ENCODE data around the gene SSTR4.
"Not testable (repeated sequence)": the region's sequence is repeated elsewhere in the genome, so short reads cannot be mapped to it uniquely, and the experiment has no call there.

SSTR4 gene

DNA sequence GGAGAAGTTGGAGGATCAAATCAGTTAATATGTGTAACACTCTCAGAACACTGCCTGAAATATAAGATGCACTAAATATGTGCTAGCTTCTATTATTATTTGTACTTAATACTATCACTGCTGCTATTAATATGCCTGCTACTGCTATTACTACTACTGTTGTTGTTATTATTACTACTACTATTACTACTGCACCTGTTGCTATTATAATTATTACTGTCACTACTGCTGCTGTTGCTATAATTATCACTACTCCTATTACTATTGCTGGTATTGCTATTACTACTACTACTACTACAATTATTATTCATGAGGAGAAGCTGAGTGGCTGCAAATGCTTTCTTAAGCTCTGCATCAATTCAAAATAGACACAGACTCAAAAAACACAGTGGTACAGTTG, 16.7 kb upstream of the SSTR4 start:
- no peak for DNase-seq (ENCODE audit: low read depth in 3 of 3)

DNA sequence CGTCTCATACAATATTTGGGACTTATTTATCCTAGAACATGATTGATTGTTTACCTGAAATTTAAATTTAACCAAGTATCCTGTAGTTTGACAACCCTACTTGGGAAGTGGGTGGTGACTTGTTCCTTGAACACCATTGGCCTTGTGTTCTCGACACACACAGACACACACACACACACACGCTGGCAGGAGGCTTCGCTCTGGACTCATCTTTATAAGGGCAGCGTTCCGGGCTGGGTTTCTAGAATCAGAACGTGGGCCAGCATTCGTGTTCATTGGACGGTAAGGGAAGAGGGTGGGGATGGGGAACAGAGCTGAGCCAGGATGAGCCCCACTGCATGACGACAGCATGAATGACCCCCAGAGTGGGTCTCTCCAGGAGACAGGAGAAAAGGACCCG, 16.2 kb upstream of the SSTR4 start:
- DNase-seq (ENCODE audit: low read depth in 3 of 3) = no peak

DNA sequence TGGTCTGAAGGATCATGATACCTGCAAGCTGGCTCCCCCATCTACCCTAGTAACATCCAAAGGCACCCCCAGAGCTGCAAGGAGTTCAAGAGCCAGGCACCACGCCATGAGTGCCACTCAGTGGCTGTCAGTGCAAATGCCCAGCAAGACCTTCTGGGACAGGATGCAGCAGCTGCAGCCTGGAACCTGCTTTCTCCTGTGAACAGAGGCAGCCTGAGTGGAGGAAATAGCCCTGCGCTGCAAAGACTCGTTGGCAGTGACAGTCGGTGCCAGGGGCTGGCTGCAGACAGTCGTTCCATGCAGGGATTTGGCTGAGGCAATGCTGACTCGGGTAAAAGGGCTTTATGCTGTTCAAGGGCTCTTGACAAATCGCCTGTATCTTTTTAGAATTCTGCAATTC, 15.7 kb upstream of the SSTR4 start:
- DNase-seq (ENCODE audit: low read depth in 3 of 3) = no peak

DNA sequence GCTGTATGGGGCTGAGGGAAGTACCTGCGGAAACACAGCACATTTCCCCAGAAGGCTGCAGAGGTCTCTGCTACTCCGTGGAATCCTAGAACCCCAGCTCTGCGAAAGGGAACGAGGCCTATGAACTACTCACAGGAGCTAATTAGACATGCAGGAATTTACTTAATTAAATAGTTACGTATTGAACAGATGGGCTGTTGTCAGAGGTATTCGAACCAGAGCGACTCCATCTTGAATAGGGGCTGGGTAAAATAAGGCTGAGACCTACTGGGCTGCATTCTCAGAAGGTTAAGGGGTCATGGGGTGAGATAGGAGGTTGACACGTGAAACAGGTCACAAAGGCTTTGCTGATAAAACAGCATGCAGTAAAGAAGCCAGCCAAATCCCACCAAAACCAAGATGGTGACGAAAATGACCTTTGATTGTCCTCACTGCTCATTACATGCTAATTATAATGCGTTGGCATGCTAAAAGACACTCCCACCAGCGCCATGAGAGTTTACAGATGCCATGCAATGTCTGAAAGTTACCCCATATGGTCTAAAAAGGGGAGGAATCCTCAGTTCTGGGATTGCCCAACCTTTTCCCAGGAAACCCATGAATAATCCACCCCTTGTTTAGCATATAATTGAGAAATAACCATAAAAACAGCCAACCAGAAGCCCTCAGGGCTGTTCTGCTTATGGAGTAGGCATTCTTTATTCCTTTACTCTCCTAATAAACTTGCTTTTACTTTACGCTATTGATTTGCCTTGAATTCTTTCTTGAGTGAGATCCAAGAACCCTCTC, 14.7 kb upstream of the SSTR4 start:
- DNase-seq (ENCODE audit: low read depth in 3 of 3) = no peak

DNA sequence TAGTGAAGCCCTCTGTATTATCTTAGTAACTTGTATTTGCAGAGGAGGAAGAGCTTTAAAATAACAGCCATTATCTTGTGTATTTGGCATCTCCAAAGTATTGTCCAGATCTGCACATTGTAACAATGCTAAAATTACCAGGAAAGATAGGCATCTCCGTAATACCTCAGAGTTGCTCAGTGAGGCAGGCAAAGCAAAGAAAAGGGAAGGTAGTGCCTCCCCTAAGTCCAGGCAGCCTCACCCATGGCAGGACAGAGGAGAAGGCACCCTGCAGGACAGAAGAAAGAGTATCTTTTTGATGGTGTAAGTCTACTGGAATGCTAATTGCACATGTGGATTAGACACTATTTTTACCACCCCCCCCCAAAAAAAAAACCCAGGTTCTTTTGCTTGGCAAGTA, 13.6 kb upstream of the SSTR4 start:
- no peak for DNase-seq (ENCODE audit: low read depth in 3 of 3)

DNA sequence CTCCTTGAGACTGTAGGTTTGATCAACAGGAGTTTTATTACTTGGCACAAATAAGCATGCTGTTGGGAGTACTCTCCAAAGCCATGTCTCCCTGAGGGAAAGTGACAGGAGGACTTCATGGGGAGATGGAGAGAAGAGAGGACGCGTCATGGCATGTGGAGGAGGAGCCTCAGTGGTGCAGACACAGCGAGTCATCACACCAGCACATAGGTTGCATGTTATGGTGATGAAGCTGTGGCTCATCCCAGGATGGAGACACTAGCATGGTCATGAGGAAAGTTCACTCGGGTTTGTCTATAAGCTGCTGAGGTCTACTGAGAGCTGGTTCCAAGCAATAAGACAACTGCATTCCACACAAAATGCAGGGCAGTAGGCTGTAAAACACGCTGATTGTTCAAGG, 13.2 kb upstream of the SSTR4 start:
- DNase-seq (ENCODE audit: low read depth in 3 of 3) = no peak

DNA sequence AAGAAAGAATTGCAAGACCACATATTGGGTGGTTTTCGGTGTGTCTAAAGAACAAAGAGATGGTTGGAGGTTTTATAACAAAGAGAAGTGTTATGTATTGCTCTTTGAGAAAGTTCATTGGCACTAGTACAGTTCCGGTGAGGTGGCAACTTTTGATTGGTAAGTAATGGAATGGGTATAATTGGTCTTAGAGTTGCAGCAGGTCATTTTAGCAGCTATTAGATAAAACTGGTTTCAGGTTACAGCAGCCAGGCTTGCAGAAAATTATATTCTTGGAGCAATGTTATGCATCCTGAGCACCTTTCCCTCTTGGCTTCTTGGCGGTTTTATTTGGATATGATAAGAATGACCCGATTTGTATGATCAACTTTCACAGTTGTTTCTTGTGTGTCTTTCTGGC, 12.3 kb upstream of the SSTR4 start:
- no peak for DNase-seq (ENCODE audit: low read depth in 3 of 3)

DNA sequence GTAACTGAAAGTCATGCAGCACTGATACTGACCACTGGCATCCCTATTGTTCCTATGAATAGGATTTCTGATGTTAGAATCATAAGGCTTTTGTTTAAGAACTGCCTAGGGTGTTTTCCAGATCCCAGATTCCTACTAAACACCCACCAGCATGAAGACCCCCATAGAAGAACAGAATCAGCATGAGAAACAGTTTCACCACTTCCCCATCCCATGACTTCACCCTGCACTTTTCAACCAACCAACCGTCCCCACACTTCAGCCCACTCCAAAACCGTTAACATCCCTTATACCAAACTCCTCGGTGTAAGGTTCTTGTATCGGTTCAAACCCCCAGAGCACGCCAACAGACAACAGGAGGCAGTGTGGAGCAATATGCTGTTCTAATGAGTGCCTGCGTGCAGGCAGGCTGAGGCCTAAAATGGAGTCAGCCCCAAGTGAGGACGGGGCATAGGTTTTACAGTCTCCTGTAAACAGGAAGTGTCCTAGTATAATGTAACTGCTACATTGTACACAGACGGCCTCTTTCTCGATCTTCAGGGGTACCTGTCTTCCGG, 11.4 kb upstream of the SSTR4 start:
- no peak for DNase-seq (ENCODE audit: low read depth in 3 of 3)

DNA sequence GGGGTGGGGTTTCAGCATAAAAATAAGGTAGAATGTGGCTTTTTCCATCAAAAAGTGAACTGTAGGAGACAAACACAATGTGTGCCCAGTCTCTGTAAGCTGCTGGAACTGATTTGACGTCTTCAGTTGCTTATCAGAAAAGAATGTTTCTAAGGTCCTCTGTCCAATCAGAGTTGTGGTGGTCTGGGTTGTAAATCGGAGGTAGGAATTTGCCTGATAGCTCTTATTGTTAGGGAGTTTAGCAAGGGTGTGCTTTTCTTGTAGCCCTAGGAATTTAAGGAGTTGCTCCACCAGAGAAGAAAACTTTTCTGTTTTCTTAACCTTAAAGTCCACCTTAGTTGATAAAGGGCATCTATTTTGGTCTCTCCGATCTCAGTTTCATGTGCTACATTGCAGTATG, 10.4 kb upstream of the SSTR4 start:
- DNase-seq (ENCODE audit: low read depth in 3 of 3) = no peak

DNA sequence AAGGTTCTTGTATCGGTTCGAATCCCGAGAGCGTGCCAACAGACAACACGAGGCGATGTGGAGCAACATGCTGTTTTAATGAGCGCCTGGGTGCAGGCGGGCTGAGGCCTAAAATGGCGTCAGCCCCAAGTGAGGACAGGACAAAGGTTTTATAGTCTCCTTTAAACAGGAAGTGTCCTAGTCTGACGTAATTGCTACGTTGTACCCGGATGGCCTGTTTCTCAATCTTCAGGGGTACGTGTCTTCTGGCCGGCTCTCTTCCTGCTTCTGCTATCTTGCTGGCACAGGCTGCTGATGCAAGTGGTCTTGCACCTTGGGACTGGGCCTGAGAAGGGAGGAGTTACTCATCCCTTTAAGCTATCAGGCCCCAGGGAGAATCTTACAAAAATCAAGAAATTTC, 9.6 kb upstream of the SSTR4 start:
- not testable (repeated sequence) for DNase-seq (ENCODE audit: low read depth in 3 of 3)

DNA sequence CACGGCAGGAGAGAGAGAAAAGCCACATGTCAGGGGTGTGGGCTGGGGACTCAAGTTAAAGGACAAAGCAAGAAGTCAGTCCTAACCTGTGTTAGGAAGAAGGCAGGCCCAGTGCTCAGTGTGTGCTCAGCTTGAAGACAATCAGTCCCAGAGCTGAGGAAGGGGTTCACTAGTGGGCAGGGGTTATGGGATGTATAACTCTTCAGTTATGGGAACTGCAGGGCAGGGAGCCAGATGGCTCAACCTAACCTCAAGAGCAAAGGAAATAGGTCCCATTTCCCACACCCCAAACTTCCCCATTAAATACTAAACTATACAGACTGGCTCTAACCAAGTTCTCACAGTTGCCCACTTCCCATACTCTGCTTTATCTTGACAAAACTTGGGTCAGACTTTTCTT, 7.4 kb upstream of the SSTR4 start:
- DNase-seq (ENCODE audit: low read depth in 3 of 3) = no peak

DNA sequence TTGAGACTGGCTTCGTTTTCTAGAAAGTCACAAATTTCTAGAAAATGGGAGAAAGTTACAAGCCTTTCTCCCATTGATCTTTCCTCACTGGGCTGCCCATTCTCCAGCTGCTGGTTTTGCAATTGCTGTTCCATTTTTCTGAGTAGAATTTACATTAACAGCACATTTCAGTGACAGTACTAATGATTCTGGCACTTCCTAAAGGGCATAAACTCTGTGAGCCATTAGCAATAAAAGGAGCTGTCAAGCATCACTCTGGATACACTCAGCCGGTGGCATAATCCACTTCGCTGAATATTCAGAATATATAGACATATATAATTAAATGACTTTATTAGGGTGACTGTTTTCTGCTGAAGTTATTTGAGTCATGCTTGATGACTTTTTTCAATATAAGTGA, 6.7 kb upstream of the SSTR4 start:
- DNase-seq (ENCODE audit: low read depth in 3 of 3) = no peak

DNA sequence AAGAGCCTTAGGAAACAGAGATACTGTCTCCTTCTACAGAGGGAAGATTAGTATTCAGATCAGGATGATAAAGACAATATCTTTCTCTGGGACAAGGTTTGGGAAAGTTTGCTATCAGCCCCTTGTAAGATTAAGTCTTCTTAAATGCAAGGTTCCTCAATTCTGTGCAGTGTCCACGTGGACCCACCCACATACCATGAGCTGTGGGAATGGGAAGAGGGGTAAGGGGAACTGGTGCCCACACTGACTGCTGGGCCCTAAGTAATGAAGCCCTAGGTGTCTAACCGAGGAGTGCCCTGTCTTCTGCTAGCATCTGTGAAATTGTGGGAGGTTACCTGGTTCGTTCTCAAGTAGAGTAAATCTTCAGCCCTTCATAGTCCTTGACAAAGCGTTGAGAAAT, 5.8 kb upstream of the SSTR4 start:
- DNase-seq (ENCODE audit: low read depth in 3 of 3) = no peak

DNA sequence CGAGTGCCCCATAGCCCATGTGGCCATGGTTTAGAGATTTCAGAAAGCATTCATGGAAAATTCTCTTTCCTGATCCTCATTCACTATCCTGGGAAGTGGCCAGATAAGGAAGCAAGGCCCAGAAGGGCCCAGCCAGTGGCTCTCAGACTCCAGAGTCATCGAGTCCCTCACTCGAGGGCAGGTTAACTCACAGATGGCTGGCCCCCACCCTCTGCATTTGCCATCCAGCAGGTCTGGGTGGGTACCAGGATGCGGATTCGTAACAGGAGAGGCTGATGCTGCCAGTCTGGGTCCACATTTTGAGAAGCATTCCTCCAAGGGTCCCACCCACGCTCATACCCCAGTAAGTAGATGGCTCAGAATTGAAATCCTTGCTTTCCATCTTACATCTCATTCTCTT, 3.8 kb upstream of the SSTR4 start:
- DNase-seq (ENCODE audit: low read depth in 3 of 3) = no peak

DNA sequence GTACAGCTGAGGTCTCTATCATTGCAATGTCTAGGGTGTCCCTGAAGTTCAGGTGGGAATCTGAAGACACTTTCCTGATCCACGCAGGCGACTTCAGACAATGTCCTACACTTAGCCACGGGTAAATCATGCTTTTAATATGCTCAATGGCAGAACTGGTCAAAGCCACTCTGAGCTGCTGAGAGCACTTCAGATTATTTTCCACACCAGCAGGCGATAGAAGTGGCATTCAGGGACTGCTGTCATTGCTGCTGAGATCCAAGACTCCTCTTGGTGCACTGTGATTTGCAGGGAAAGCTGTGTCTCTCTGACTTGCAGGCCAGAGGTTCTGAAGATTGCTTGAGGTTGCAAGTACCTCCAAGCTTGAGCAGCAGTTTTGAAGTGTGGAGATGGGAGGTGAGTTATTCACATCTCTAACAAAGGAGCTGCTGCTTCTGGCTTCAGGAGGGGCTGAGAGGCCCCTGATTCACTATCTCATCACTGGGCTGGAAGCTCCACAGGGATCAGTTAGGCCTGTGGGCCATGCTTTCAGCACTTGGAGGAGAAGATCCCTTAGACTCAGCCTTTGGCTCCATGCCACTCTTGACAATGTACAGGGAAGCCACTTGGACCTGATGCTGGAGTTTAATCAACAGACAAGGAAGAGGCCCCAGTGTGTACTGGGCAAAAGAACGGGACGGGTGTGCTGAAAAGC, 2.9 kb upstream of the SSTR4 start:
- DNase-seq (ENCODE audit: low read depth in 3 of 3) = no peak

DNA sequence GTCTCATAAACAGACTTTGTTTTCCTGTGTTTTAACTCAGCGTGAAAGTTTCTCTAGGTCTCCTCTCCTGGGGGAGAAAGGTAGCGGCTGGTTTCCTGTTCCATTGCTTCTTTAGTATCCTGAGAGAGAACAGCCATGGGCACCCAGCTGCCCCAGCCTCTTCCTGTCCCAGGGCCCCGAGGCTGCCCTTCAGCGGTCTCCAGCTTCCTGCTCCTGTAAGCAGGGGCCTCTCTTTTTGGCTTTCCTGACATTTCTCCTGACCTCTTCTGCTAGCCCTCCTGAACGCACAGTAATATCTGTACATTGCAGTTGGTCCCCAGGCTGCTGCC, 2.4 kb upstream of the SSTR4 start:
- DNase-seq (ENCODE audit: low read depth in 3 of 3) = no peak

DNA sequence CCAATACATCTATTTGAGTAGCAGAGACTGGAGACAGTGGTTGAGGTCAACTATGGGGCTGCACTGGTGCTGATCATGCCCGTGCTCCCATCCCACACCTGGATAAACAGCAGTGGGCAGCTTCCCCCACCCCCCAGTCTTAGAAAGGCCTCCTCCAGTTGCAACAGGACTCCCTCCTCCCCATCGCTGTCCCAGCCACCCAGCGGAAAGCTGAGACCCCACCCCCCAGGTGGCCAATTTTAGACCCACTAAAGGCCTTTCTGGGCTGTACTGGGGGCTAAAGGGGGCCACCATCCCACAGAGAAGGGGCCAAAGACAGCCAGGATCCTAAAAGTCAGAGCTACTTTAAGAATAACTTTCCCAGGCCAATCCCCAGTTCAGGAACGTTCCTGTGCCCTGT, 1.2 kb upstream of the SSTR4 start:
- no peak for DNase-seq (ENCODE audit: low read depth in 3 of 3)

DNA sequence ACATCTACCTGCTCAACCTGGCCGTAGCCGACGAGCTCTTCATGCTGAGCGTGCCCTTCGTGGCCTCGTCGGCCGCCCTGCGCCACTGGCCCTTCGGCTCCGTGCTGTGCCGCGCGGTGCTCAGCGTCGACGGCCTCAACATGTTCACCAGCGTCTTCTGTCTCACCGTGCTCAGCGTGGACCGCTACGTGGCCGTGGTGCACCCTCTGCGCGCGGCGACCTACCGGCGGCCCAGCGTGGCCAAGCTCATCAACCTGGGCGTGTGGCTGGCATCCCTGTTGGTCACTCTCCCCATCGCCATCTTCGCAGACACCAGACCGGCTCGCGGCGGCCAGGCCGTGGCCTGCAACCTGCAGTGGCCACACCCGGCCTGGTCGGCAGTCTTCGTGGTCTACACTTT, 619 bp downstream of the SSTR4 start:
- no peak for DNase-seq (ENCODE audit: low read depth in 3 of 3)

DNA sequence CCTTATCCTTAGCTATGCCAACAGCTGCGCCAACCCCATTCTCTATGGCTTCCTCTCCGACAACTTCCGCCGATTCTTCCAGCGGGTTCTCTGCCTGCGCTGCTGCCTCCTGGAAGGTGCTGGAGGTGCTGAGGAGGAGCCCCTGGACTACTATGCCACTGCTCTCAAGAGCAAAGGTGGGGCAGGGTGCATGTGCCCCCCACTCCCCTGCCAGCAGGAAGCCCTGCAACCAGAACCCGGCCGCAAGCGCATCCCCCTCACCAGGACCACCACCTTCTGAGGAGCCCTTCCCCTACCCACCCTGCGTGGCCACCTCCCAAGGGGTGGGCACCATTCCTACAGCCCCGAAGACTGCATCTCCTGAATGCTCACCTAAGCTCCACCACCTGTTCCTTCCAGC, 1.3 kb downstream of the SSTR4 start:
- no peak for DNase-seq (ENCODE audit: low read depth in 3 of 3)

DNA sequence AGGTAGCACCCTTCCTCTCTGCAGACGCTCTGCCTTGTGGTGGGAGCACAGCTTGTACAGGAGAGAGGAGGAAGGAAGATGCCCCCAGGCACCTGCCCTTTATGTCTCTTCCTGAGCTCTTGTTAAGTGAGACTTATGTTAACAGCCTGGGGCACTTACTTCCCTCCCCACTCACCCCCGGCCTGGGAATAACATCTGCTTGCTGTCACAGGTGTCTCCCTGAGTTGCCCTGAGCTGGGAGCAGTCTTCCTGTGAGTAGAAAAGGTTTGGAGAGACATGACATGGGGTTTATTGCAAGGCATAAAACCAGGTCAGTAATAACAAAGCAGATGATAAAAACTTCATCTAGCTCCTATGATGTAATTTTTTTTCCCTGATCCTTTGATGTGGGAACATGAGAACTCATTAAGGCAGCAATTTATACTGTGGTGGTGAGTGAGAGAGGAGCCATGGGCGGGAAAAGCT, 1.9 kb downstream of the SSTR4 start:
- DNase-seq (ENCODE audit: low read depth in 3 of 3) = no peak

DNA sequence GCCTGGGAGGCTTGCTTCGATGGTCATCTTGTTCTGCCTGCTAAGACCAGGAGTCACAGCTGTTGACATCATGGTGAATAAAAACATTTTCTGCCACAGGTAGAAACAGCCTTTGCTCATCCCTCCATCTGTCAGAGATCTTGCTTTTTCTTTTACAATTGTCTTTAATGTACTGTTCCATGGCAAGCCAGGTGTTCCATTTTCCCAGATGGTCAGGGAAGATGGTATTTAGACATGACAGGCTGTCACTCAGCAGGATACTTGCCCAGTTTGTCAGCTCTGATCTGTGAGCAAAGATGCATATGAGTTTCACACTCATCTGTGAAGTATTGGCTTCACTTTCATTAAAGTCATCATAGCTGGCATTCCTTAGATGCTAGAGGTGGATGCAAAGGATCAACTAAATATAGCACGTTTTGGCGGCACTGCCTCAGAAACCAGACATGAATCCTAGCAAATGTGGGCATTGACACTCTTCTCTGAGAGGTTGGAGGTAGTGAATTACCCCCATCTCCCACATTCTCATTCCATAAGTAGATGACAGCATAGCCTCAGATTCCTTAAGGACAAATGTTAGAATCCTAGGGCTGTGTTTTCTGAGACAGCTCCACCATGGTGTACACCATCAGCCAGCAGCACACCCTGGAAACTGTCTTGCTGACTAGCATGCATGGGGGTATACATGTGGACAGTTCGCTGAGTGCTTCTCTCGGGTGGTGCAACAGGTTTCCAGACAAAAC, 4.2 kb downstream of the SSTR4 start:
- DNase-seq (ENCODE audit: low read depth in 3 of 3) = no peak

DNA sequence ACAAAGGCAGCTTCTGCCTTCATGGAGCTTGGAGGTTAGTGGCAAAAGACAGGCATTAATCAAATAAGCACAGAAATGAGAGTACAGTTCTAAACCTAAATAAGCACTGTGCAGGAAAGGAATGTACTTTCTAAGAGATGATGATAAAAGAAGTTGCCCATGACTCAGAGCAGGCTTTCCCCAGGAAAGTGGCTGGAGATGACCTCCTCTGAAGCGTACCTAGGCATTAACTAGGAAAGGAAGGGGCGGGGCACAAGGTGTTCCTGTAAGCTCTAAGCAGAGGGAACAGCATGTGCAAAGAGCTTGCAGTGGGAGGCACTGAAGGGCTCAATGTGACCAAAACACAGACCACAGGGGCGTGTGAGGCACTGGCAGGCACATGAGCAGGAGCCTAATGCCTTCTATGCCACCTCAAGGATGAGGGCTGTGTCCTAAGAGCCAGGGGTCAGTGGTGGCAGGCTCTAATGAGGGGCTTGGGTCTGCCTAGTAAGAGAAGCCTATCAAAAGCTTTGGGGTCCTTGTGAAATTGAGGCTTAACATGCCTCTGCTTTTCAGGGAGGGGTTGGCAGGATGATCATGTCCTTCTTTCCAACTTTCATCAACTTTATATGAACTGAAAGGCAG, 4.9 kb downstream of the SSTR4 start:
- DNase-seq (ENCODE audit: low read depth in 3 of 3) = no peak
